Measurements from ENCODE around the gene RALGPS1. TPM values are rescaled to one million over a fixed set of nuclear protein-coding genes. Genes with fewer than 3 reads are reported as not detected.

RALGPS1 gene
- total RNA-seq, 1 experiment from 2014 or later, result 28.5 TPM

DNA sequence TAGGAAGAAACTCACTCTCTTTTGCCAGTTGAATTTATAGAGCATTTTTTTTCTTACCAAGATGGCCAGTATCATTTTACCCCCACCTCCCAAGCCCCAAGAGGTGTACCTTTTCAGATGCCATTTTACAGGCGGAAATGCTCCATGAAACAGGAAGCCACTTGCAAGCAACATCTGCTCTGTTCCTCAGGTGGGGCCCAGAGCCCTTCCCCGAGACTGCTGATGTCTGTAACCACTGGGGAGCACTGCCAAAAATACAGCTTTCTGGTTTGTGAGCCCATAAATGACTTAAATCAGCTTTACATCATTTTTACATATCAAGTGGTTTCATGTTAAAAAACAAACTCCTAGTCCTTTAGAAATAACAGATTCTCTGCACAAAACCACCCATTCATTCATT is 307.1 kb downstream of the RALGPS1 start:
- Mint-ChIP-seq H3K9me3 (no peaks in the 10 kb centered on the region), H3K27me3 (ENCODE audit: low read depth) (peaks cover 32% of the 10 kb centered on the region), H3K36me3 (no peaks in the 10 kb centered on the region), H3K4me1 (peaks cover 20% of the 10 kb centered on the region), H3K27ac (no peak overlapping the region), H3K4me3 (no peak overlapping the region)
- TF ChIP-seq, protein P1, sequence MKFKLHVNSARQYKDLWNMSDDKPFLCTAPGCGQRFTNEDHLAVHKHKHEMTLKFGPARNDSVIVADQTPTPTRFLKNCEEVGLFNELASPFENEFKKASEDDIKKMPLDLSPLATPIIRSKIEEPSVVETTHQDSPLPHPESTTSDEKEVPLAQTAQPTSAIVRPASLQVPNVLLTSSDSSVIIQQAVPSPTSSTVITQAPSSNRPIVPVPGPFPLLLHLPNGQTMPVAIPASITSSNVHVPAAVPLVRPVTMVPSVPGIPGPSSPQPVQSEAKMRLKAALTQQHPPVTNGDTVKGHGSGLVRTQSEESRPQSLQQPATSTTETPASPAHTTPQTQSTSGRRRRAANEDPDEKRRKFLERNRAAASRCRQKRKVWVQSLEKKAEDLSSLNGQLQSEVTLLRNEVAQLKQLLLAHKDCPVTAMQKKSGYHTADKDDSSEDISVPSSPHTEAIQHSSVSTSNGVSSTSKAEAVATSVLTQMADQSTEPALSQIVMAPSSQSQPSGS (CRISPR knock-in tag; IDR thresholded peaks at IDR 0.05; ENCODE audit: borderline replicate concordance, low read depth), result no peak
- TF ChIP-seq ZNF671 (CRISPR knock-in tag; IDR thresholded peaks at IDR 0.05) (no peak), TCF7 (CRISPR knock-in tag; IDR thresholded peaks at IDR 0.05; ENCODE audit: low read depth) (no peak), FOXP1 (CRISPR knock-in tag; IDR thresholded peaks at IDR 0.05; ENCODE audit: borderline replicate concordance) (no peak), ZNF138 (CRISPR knock-in tag; conservative IDR thresholded peaks at IDR 0.05) (no peak), ZNF416 (CRISPR knock-in tag; IDR thresholded peaks at IDR 0.05) (no peak), ZNF219 (CRISPR knock-in tag; IDR thresholded peaks at IDR 0.05; ENCODE audit: borderline replicate concordance) (no peak), ZNF232 (CRISPR knock-in tag; IDR thresholded peaks at IDR 0.05) (no peak), JAZF1 (CRISPR knock-in tag; IDR thresholded peaks at IDR 0.05) (no peak), ZNF263 (CRISPR knock-in tag; IDR thresholded peaks at IDR 0.05; ENCODE audit: low read depth) (no peak)
- TF ChIP-seq, protein P2, sequence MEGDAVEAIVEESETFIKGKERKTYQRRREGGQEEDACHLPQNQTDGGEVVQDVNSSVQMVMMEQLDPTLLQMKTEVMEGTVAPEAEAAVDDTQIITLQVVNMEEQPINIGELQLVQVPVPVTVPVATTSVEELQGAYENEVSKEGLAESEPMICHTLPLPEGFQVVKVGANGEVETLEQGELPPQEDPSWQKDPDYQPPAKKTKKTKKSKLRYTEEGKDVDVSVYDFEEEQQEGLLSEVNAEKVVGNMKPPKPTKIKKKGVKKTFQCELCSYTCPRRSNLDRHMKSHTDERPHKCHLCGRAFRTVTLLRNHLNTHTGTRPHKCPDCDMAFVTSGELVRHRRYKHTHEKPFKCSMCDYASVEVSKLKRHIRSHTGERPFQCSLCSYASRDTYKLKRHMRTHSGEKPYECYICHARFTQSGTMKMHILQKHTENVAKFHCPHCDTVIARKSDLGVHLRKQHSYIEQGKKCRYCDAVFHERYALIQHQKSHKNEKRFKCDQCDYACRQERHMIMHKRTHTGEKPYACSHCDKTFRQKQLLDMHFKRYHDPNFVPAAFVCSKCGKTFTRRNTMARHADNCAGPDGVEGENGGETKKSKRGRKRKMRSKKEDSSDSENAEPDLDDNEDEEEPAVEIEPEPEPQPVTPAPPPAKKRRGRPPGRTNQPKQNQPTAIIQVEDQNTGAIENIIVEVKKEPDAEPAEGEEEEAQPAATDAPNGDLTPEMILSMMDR (IDR thresholded peaks at IDR 0.05), result no peak
- TF ChIP-seq, protein P3, sequence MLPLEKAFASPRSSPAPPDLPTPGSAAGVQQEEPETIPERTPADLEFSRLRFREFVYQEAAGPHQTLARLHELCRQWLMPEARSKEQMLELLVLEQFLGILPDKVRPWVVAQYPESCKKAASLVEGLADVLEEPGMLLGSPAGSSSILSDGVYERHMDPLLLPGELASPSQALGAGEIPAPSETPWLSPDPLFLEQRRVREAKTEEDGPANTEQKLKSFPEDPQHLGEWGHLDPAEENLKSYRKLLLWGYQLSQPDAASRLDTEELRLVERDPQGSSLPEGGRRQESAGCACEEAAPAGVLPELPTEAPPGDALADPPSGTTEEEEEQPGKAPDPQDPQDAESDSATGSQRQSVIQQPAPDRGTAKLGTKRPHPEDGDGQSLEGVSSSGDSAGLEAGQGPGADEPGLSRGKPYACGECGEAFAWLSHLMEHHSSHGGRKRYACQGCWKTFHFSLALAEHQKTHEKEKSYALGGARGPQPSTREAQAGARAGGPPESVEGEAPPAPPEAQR (CRISPR knock-in tag; IDR thresholded peaks at IDR 0.05), result no peak
- TF ChIP-seq, protein P4, sequence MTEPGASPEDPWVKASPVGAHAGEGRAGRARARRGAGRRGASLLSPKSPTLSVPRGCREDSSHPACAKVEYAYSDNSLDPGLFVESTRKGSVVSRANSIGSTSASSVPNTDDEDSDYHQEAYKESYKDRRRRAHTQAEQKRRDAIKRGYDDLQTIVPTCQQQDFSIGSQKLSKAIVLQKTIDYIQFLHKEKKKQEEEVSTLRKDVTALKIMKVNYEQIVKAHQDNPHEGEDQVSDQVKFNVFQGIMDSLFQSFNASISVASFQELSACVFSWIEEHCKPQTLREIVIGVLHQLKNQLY (CRISPR knock-in tag; IDR thresholded peaks at IDR 0.05), result no peak
- TF ChIP-seq, protein P5, sequence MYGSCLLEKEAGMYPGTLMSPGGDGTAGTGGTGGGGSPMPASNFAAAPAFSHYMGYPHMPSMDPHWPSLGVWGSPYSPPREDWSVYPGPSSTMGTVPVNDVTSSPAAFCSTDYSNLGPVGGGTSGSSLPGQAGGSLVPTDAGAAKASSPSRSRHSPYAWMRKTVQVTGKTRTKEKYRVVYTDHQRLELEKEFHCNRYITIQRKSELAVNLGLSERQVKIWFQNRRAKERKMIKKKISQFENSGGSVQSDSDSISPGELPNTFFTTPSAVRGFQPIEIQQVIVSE (CRISPR knock-in tag; IDR thresholded peaks at IDR 0.05; ENCODE audit: borderline replicate concordance), result no peak
- TF ChIP-seq, protein P6, sequence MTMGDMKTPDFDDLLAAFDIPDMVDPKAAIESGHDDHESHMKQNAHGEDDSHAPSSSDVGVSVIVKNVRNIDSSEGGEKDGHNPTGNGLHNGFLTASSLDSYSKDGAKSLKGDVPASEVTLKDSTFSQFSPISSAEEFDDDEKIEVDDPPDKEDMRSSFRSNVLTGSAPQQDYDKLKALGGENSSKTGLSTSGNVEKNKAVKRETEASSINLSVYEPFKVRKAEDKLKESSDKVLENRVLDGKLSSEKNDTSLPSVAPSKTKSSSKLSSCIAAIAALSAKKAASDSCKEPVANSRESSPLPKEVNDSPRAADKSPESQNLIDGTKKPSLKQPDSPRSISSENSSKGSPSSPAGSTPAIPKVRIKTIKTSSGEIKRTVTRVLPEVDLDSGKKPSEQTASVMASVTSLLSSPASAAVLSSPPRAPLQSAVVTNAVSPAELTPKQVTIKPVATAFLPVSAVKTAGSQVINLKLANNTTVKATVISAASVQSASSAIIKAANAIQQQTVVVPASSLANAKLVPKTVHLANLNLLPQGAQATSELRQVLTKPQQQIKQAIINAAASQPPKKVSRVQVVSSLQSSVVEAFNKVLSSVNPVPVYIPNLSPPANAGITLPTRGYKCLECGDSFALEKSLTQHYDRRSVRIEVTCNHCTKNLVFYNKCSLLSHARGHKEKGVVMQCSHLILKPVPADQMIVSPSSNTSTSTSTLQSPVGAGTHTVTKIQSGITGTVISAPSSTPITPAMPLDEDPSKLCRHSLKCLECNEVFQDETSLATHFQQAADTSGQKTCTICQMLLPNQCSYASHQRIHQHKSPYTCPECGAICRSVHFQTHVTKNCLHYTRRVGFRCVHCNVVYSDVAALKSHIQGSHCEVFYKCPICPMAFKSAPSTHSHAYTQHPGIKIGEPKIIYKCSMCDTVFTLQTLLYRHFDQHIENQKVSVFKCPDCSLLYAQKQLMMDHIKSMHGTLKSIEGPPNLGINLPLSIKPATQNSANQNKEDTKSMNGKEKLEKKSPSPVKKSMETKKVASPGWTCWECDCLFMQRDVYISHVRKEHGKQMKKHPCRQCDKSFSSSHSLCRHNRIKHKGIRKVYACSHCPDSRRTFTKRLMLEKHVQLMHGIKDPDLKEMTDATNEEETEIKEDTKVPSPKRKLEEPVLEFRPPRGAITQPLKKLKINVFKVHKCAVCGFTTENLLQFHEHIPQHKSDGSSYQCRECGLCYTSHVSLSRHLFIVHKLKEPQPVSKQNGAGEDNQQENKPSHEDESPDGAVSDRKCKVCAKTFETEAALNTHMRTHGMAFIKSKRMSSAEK (CRISPR knock-in tag; IDR thresholded peaks at IDR 0.05; ENCODE audit: borderline replicate concordance), result no peak
- TF ChIP-seq, protein P7, sequence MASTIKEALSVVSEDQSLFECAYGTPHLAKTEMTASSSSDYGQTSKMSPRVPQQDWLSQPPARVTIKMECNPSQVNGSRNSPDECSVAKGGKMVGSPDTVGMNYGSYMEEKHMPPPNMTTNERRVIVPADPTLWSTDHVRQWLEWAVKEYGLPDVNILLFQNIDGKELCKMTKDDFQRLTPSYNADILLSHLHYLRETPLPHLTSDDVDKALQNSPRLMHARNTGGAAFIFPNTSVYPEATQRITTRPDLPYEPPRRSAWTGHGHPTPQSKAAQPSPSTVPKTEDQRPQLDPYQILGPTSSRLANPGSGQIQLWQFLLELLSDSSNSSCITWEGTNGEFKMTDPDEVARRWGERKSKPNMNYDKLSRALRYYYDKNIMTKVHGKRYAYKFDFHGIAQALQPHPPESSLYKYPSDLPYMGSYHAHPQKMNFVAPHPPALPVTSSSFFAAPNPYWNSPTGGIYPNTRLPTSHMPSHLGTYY (CRISPR knock-in tag; IDR thresholded peaks at IDR 0.05), result no peak
- ChIA-PET POLR2A (no interaction called here), CTCF (no interaction called here)
- no peak for ATAC-seq
- DNase-seq (ENCODE audit: low spot score), result no peak
